HG03039 (cell line): ENCODE results near the gene TMCC1.
"Not testable (repeated sequence)": the region's sequence is repeated elsewhere in the genome, so short reads cannot be mapped to it uniquely, and the experiment has no call there.

Source experiments
- ATAC-seq: cut with Tn5 transposase; IDR thresholded peaks from one replicate; pipeline ENCODE4 v1.9.1; 2021; ENCODE audit warnings: mild to moderate bottlenecking, moderate library complexity; ENCODE audit not compliant: unreplicated experiment

Gene TMCC1

DNA sequence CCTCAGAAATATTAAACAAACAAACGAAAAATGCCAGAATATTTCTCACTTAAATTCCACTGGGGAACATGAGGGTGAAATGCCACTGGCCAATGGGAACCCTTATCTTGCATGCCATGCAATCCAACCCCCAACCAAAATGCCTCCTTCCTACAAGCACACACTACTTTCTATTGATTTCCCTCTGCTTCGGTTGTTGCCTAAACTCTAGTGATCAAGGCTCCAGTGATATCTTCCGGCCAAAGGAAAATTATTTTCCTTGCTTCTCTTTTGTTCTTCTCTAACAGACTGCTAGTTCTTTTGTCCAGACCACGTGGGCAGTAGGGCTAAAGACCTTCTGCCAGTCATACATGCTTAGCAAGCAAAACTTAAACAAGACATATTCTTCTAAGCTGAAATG lies 115.7 kb downstream of the TMCC1 start:
- no peak for ATAC-seq

DNA sequence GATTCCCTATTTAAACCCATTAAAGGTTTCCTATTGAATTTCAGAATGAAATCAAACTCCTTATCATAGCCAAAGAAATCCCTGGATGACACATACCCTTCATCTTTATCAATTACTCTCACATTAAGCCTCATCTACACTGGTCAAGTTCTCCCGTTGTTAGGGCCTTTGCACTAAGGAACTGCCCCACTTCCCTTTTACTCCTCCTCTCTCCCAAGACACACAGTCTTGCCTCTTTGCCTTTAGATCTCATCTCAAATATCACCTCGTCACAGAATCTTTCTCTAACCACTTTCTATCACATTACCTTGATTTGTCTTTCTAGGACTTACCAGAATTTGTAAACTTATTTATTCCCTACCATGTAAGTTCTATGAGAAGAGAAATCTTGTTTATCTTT lies 117.6 kb downstream of the TMCC1 start:
- ATAC-seq: no peak

DNA sequence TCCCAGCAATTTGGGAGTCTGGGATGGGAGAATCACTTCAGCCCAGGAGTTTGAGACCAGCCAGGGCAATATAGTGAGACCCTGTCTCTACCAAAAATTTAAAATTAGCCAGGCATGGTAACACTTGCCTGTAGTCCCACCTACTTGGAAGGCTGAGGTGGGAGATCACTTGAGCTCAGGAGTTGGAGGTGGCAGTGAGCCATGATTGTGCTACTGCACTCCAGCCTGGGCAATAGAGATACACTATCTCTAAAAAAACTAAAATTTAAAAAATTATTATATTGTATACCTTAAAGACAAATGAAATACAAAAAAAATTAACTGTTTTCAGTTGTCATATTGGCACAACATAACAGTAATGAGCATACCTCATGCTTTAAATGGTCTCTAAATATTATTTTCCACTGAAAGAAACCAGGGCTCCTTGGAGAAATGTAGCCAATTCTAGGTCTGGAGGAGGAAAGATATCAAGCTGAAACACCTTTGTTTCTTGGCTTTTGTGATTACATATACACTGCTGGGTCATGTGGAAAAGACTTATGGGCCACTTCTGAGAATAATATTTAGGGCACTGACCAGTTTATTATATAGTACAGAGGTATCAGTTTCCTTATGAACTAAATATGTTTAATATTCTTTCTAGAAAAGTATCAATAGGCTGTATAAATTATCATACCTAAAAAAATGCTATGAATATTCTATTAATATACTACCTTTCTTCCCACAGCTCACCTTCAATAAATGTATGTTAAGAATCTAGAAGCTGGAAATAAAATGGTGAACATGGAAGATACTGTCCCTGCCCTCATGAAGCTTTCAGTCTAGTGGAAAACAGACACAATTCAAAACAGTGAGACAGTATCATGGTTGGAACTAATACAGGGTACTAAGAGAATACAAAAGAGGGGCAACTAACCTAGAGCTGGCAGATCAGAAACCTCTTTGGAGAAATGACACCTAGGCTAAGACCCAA lies 119.5 kb downstream of the TMCC1 start:
- no peak for ATAC-seq

GRCh38 chr3:129770604-129771003 lies 122.9 kb downstream of the TMCC1 start:
- ATAC-seq: no peak

- ATAC-seq: no peak
These were observed 123.9 kb downstream of the TMCC1 start for GRCh38 chr3:129769616-129770015.

GRCh38 chr3:129768728-129769127 lies 124.8 kb downstream of the TMCC1 start:
- ATAC-seq: no peak

DNA sequence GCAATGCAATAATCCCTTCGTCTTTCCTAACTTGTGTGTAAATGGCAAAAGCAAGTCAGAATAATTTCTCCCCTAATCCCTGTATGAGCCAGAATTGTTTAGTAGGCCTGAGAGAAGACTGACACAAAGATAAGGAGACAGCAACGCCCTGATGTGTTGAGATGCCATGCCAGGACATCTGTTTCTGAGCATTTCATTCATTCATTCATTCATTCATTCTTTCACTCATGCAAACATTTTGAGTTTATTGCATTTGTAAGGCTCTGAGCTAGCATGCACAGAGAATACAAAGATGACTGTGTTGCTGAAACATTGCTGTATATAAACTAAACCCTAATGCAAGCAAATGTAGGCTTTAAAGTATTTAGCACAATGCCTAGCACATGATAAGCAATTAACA lies 127.4 kb downstream of the TMCC1 start:
- no peak for ATAC-seq

GRCh38 chr3:129764090-129764489 lies 129.4 kb downstream of the TMCC1 start:
- no peak for ATAC-seq

DNA sequence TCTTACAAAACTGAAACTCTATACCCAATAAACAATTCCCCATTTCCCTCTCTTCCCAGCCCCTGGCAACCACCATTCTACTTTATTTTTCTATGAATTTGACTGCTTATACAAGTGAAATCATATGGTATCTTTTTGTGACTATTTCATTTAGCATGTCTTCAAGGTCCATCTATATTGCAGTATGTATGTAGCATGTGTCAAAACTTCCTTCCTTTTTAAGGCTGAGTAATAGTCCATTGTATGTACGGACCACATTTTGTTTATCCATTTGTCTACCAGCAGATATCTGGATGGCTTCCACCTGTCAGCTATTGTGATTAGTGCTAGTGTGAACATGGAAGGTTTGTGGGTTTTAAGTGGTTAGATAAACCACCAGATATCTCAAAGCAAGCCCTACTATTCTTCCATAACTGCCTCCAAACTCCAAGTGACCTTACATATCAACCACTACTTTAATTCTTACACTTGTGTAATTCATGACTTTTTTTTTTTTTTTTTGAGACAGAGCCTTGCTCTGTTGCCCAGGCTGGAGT lies 134.7 kb downstream of the TMCC1 start:
- ATAC-seq: no peak

- ATAC-seq: no peak
These were observed 135.2 kb downstream of the TMCC1 start for GRCh38 chr3:129758306-129758705.

DNA sequence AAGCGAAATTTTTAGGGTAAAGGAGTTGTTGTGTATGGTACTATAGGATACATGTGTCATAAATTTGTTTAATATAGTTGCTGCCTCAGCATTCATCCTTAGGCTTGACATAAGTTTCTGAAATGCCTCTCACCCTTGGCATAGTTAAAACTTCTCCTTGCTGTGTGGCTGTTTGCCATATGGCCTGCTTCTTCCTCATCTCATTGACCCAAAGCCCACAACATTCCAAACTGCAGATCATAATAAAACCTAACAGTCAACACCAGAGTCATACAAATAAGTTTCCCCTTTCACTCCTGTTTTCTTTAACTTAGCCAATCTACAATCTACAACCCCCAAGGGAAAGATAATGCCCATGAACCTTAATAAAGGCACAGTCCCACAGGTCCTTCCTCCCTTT lies 136.6 kb downstream of the TMCC1 start:
- no peak for ATAC-seq

- ATAC-seq: not testable (repeated sequence)
These were observed 142.4 kb downstream of the TMCC1 start for GRCh38 chr3:129751105-129751504.

- ATAC-seq: no peak
These were observed 143.8 kb downstream of the TMCC1 start for GRCh38 chr3:129749692-129750091.

DNA sequence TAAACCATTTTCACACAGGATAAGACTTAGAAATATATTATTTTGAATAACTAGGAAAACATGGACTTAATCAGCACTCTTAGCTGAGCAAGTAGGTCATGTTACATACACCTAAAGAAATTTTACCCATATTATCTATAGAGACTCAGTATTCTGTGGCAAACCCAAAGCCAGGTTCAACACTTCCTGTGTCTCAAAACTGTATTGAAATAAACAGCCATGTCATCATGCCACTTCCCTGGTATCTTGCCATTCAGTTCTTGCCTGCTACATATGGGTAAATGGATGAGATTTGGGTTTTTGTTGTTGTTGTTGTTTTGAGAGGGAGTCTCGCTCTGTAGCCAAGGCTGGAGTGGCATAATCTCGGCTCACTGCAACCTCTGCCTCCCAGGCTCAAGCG lies 145.5 kb downstream of the TMCC1 start:
- no peak for ATAC-seq

- ATAC-seq: no peak
These were observed 146.4 kb downstream of the TMCC1 start for GRCh38 chr3:129747136-129747535.

DNA sequence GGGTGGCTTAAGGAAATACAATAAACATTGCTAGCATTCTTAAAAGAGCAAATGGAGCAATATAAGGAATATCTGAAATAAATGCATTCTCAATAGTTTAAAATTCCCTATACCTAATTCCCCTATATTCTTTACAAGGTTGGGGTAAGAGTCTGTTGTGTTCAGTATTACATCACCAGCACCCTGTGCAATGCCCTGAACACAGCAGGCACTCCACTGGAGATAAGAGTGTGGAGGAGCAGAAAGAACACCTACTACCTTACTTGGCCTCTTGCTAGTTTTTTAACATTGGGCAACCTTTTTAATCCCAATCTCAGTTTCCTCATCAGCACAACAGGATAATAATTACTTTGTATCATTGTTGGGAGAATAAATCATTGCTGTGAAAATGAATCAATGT lies 146.9 kb downstream of the TMCC1 start:
- no peak for ATAC-seq

DNA sequence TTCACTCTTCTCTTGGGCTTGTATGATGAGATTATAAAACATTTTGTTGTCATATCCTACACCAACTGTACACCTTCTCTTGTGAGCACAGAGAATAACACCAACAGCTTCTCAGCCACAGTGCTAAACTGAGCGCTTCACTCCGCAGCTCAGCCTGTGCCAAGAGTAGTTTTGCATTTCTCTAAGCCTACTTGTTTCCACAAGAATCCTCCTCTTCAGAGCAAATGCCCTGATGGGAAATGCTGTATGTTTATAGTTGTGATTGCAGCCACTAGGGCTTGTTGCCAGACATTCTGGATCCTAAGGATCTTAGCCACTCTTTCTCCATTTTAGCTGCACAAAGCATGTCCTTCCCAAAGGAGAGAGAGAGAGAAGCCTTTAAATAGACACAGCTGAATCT lies 148.3 kb downstream of the TMCC1 start:
- ATAC-seq: no peak

GRCh38 chr3:129741794-129742193 lies 151.7 kb downstream of the TMCC1 start:
- no peak for ATAC-seq

DNA sequence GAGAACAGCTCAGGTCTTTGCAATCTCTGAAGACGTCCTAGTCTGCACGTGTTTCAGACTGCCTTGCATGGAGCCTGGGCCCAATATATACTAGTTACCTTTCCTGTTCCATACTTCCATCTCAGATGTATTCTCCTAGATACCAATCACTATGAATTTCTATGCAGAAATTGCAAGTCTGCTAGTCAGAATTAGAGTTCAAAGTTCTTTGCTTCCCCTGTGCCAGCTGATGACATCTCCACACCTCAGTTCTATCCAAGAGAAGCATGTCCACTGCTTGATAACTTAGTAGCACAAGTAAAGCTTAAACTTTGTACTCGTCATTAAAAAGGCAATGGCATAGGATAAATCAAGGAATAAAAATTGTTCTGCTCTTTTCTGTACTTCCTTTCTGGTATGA lies 153.4 kb downstream of the TMCC1 start:
- no peak for ATAC-seq

DNA sequence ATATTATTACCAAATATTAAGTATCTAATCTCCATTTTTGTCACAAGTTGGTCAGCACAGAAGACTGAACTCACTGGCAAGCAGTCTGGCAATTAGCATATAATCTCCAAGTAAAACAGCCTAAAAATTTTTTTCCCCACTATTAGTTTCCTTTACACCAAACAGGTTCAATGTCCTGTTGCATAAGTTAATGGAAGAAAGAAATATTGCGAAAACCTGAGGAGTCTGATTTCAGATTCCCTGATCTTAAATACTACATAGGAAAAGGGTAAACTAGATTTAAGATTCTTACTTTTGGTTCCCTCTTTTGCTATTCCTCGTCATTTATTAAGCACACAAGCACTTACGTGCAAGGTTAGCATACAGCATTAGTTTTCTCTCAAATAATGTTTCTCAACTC lies 153.9 kb downstream of the TMCC1 start:
- no peak for ATAC-seq

GRCh38 chr3:129738172-129738571 lies 155.3 kb downstream of the TMCC1 start:
- ATAC-seq: no peak

GRCh38 chr3:129736070-129736469 lies 157.4 kb downstream of the TMCC1 start:
- ATAC-seq: no peak
